ENCODE measurements around the gene PRKCH.
A peak's percentile ranks its signal among the peaks of the same experiment; 100 is the strongest.

PRKCH gene

DNA sequence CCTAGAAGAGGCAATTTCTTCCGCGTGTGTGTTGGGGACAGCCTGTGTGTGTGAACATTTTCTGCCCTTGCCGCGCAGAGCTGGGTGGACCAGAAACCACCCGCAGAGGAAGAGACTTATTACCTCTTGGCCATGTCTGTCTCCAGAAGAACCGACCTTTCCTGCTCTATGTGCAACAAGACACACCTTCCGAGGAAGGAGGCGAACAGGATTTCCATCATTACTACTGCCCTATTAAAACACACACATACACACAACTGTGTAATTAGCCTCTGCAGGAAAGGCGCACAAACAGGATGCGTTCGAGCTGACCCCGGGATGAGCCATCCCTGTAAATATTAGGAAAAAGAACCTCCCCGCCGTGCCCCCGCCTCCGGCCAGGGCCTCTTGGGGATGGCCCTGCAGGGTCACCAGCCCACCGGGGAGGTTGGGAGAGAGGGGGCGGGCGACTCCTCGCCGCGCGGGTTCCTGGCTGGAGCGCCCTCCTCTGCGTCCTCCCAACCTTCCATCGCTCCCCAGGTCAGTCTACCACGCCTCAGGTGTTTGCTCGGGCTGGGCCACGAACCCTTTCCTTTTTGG, 484 bp upstream of the PRKCH start:
- no peak for DNase-seq (ENCODE audit: extremely low read depth, low read depth)
- H3K4me3 ChIP-seq (replicated peaks; ENCODE audit: low read depth, low read length) = peak overlapping the region; percentile 39
- TF ChIP-seq, protein P1, sequence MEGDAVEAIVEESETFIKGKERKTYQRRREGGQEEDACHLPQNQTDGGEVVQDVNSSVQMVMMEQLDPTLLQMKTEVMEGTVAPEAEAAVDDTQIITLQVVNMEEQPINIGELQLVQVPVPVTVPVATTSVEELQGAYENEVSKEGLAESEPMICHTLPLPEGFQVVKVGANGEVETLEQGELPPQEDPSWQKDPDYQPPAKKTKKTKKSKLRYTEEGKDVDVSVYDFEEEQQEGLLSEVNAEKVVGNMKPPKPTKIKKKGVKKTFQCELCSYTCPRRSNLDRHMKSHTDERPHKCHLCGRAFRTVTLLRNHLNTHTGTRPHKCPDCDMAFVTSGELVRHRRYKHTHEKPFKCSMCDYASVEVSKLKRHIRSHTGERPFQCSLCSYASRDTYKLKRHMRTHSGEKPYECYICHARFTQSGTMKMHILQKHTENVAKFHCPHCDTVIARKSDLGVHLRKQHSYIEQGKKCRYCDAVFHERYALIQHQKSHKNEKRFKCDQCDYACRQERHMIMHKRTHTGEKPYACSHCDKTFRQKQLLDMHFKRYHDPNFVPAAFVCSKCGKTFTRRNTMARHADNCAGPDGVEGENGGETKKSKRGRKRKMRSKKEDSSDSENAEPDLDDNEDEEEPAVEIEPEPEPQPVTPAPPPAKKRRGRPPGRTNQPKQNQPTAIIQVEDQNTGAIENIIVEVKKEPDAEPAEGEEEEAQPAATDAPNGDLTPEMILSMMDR (IDR thresholded peaks at IDR 0.05; ENCODE audit: low read depth, low read length, missing control alignments) = no peak

DNA sequence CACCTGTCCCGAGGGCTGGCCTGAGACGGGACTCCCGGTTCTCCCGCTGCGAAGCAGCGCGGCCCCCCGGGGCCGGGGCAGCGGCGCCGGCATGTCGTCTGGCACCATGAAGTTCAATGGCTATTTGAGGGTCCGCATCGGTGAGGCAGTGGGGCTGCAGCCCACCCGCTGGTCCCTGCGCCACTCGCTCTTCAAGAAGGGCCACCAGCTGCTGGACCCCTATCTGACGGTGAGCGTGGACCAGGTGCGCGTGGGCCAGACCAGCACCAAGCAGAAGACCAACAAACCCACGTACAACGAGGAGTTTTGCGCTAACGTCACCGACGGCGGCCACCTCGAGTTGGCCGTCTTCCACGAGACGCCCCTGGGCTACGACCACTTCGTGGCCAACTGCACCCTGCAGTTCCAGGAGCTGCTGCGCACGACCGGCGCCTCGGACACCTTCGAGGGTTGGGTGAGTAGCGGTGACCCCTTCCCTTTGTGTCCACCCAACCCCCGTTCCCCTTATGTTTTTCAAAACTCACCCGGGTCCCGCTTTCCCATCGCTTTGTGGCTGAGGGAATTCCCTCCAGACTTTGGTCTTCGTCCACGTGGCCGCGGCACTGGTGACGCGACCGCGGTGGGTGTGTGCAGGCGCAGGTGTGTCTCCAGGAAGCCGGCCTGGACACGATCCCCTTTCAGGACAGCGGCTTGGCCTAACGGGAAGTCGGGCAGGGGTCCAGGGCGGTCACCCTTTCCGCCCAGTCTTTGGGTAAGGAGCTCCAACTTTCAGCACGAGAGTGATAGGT, 826 bp downstream of the PRKCH start:
- DNase-seq (ENCODE audit: extremely low read depth, low read depth) = no peak
- TF ChIP-seq, protein P1 (IDR thresholded peaks at IDR 0.05; ENCODE audit: low read depth, low read length, missing control alignments) = no peak
- H3K4me3 ChIP-seq (replicated peaks; ENCODE audit: low read depth, low read length) = no peak overlapping the region; the same call in 1 of the 2 replicates

DNA sequence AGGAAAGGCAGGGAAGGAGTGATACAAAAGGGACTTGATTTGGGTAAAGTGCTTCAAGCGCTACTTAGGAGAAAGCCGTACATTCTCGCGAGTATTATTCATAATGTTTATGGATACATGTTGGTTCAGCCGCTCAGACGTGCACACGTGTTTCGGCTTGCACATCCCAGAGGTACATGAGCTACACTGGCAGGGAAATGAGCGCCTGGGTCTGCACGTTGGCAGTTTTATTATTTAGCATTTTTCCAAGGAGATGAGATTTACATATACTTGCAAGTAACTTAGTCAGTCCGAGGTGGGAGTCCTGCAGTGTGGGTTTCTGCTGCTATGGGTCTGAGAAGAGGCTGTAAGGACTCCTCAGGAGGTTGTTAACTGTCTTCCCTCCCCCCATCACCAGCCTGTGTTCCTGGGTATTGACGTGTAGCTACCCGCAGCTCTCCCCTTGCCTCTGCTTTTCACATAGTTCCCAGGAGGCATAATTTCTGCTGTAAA, 1.5 kb downstream of the PRKCH start:
- no peak for DNase-seq (ENCODE audit: extremely low read depth, low read depth)
- TF ChIP-seq, protein P1 (IDR thresholded peaks at IDR 0.05; ENCODE audit: low read depth, low read length, missing control alignments) = no peak
- no peak overlapping the region for H3K4me3 ChIP-seq (replicated peaks; ENCODE audit: low read depth, low read length)

DNA sequence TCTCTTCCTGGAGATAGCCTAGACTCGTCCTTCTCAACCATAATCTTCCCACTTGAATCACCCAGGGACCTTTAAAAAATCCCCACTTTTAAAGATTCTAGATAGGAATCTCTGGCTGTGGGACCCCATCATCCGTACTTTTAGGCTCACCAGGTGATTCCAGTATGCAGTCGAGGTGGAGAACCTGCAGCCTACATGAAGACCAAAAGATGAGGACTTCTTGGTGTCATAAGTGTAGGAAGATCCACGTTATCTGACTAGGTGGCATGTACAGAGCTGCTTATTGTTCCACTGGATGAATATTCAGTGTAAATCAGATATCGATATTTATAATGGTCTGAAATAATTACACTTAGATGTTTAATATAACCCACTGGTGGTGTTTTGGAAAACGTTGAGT, 2.6 kb downstream of the PRKCH start:
- TF ChIP-seq, protein P1 (IDR thresholded peaks at IDR 0.05; ENCODE audit: low read depth, low read length, missing control alignments) = no peak
- H3K4me3 ChIP-seq (replicated peaks; ENCODE audit: low read depth, low read length) = no peak overlapping the region
- no peak for DNase-seq (ENCODE audit: extremely low read depth, low read depth)

DNA sequence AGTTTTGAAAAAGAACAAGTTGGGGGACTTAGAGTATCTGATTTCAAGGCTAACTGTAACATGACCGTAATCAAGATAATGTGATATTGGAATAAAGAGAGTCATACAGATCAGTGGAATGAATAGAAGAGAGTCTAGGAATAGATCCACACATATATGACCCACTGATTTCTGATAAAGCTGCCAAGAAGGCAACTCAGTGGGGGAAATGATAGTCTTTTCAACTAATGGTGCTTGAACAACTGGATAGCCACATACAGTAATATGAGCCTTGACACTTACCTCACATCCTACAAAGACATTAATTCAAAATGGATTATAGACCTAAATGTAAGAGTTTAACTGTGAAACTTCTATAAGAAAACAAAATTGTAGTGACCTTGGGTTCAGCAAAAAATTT, 3.8 kb downstream of the PRKCH start:
- TF ChIP-seq, protein P1 (IDR thresholded peaks at IDR 0.05; ENCODE audit: low read depth, low read length, missing control alignments) = no peak
- no peak overlapping the region for H3K4me3 ChIP-seq (replicated peaks; ENCODE audit: low read depth, low read length)
- DNase-seq (ENCODE audit: extremely low read depth, low read depth) = no peak

DNA sequence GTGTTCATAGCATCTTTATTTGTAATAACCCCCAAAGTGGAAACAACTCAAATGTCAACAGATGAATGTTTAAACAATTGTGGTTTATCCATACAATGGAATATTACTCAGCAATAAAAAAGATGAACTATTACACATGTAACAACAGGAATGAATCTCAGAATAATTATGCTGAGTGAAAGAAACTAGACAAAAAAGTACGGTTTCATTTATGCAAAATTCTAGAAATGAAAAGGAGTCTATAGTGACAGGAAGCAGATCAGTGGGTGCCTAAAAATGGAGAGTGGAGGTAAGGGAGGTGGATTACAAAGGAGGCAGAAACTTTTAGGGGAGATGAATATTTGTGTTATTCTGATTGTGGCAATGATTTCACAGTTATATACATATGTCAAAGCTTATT, 4.8 kb downstream of the PRKCH start:
- H3K4me3 ChIP-seq (replicated peaks; ENCODE audit: low read depth, low read length) = no peak overlapping the region
- TF ChIP-seq, protein P1 (IDR thresholded peaks at IDR 0.05; ENCODE audit: low read depth, low read length, missing control alignments) = no peak
- DNase-seq (ENCODE audit: extremely low read depth, low read depth) = no peak
